ENCODE data around the gene CD82. TPM values are rescaled to one million over a fixed set of nuclear protein-coding genes. Genes with fewer than 3 reads are reported as not detected.

Gene CD82
- total RNA-seq, 6 experiments from 2014 or later: 18.9 to 69.4 (median 48.6) TPM

DNA sequence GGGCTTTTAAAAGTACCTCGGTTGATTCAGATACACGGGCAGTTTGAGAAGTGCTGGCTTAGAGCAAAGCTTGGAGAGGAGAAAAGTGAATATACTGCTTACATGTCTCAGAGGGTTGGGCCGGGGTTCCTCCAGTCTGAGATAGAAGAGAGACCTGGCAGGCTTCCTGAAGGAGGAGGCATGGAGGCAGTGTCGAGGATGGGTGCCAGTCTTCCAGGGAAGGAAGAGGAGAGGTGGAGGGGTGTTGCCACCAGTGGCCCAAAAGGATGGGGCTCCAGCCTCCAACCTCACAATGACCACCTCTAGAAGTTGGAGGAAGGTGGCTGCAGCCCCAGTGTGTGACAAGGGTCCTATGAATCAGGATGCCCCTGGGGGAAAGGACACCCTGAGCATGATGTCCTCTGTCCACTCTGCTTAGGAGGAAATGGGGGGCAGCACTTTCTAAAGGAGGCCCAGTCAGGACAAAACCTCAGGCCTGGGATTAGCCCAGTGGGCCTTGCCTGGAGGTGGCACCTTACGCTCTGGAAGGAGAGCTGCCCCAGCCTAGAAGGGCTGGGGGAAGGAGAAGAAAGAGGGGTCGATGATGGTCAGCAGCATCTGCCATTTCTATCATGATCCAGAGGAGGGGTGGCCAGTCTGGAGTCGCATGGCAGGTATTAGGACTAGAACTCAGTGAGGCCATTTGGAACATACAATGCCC lies 65.2 kb downstream of the CD82 start:
- Histone ChIP-seq H3K4me1 (peaks cover 0 to 9% (median 0%) of the 10 kb centered on the region in 4 donors), H3K36me3 (no peaks in the 10 kb centered on the region), H3K9me3 (no peaks in the 10 kb centered on the region), H3K27ac (no peak overlapping the region), H3K4me3 (no peak overlapping the region), H3K27me3 (no peaks in the 10 kb centered on the region)
- DNase-seq: peak in 2 of 3 donors; percentile 33 to 34
- no peak for ATAC-seq
- TF ChIP-seq, protein P1, sequence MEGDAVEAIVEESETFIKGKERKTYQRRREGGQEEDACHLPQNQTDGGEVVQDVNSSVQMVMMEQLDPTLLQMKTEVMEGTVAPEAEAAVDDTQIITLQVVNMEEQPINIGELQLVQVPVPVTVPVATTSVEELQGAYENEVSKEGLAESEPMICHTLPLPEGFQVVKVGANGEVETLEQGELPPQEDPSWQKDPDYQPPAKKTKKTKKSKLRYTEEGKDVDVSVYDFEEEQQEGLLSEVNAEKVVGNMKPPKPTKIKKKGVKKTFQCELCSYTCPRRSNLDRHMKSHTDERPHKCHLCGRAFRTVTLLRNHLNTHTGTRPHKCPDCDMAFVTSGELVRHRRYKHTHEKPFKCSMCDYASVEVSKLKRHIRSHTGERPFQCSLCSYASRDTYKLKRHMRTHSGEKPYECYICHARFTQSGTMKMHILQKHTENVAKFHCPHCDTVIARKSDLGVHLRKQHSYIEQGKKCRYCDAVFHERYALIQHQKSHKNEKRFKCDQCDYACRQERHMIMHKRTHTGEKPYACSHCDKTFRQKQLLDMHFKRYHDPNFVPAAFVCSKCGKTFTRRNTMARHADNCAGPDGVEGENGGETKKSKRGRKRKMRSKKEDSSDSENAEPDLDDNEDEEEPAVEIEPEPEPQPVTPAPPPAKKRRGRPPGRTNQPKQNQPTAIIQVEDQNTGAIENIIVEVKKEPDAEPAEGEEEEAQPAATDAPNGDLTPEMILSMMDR (IDR thresholded peaks at IDR 0.05): no peak
- no peak for TF ChIP-seq POLR2A (IDR thresholded peaks at IDR 0.05)
- intact Hi-C loops (cut with DNase I): no loop called here
- 86% methylated on average over 2 of the region's 7 CpGs for WGBS (ENCODE audit: insufficient coverage, low coverage, low lambda C conversion rate, missing lambda C conversion rate)

DNA sequence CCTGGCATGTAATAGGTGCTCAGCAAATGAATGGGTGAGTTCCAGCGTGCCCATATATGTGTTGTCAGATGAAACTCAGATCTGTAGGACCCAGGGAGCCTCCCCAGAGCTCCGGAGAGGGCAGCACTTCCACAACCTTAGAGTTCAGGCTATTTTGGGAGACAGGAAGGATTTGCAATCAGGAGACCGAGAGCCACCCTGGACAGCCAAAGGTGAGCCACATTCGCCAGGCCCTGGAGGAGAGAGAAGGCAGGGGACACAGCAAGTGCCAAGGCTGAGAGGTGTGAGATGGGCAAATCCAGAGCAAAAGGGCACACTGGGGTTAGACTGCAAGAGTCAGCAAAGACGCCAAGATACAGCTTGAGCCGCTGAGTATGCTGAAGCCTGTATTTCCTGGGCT lies 66.4 kb downstream of the CD82 start:
- Histone ChIP-seq H3K9me3 (no peaks in the 10 kb centered on the region), H3K27ac (no peak overlapping the region), H3K4me3 (no peak overlapping the region), H3K27me3 (no peaks in the 10 kb centered on the region), H3K36me3 (no peaks in the 10 kb centered on the region), H3K4me1 (peaks cover 0 to 9% (median 0%) of the 10 kb centered on the region in 4 donors)
- WGBS (ENCODE audit: insufficient coverage, low coverage, low lambda C conversion rate, missing lambda C conversion rate): 61% methylated on average over 3 of the region's 6 CpGs
- DNase-seq: peak in 1 of 3 donors; percentile 34
- intact Hi-C loops (cut with DNase I): no loop called here
- ATAC-seq: no peak
- no peak for TF ChIP-seq POLR2A (IDR thresholded peaks at IDR 0.05)
- TF ChIP-seq, protein P1 (IDR thresholded peaks at IDR 0.05): no peak

DNA sequence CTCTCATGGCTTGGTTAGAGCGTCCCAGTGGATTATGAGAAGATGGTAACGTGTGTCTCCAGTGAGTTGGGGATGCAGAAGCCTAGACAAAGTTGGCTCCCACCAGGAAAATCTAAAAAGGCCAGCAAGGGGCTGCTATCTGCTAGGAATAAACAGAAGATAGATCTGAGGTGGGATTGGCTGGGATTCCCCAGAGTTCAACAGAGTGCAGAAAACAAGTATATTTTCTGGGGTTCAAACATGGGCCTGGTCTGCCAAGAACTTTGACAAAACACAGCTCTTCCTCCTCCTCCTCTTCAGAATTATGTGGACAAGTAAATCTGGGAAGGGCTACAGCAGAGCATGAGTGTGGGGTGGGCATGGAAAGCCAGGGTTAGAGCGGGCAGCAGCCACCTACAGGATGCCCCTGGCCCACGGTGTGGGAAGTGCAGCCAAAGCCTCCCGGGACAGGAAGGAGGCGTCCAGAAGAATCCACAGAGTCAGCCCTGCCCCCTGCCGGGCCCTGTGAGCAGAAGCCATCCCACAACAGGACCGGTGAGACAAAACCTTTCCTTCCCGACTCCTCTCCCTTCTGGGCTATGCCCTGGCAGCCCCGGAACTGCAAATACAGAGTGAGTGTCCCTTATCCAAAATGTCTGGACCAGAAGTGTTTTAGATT lies 67.1 kb downstream of the CD82 start:
- Histone ChIP-seq H3K27ac (no peak overlapping the region), H3K4me1 (peaks cover 0 to 8% (median 0%) of the 10 kb centered on the region in 4 donors), H3K9me3 (no peaks in the 10 kb centered on the region), H3K36me3 (no peaks in the 10 kb centered on the region), H3K4me3 (no peak overlapping the region), H3K27me3 (no peaks in the 10 kb centered on the region)
- TF ChIP-seq POLR2A (IDR thresholded peaks at IDR 0.05): no peak
- TF ChIP-seq, protein P1 (IDR thresholded peaks at IDR 0.05): peak in 3 of 4 donors; percentile 33 to 40 (median 36)
- 57% methylated on average over 5 of the region's 10 CpGs for WGBS (ENCODE audit: insufficient coverage, low coverage, low lambda C conversion rate, missing lambda C conversion rate)
- intact Hi-C loops (cut with DNase I): no loop called here
- peak; percentile 54 to 66 (median 60) for DNase-seq
- peak; percentile 50 to 62 (median 57) for ATAC-seq

DNA sequence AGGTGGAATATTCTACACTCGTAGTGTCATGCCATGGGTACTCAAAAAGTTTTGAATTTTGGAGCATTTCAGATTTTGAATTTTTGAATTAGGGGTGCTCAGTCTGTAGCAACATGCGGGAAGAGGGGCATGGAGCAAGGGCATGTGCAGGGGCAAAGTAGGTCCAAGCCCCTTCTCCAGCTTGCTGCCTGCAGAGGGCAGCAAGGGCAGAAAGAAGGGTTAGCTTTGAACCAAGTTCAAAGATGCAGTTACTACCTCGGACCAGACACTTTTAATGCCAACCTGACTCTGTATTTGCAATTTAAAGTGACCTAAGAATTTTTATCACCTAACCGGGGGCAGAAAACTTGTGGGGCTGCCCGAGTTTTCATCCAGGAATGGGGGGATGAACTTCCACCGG lies 68.2 kb downstream of the CD82 start:
- no peaks in the 10 kb centered on the region for H3K36me3 ChIP-seq
- no peaks in the 10 kb centered on the region for H3K9me3 ChIP-seq
- H3K4me3 ChIP-seq: no peak overlapping the region
- ATAC-seq (no peak), DNase-seq (no peak)
- 40% methylated on average over 6 of the region's 6 CpGs for WGBS (ENCODE audit: insufficient coverage, low coverage, low lambda C conversion rate, missing lambda C conversion rate)
- no peak for TF ChIP-seq POLR2A (IDR thresholded peaks at IDR 0.05)
- TF ChIP-seq, protein P1 (IDR thresholded peaks at IDR 0.05): no peak
- no peak overlapping the region for H3K27ac ChIP-seq
- intact Hi-C loops (cut with DNase I): no loop called here
- no peaks in the 10 kb centered on the region for H3K27me3 ChIP-seq
- H3K4me1 ChIP-seq: no peaks in the 10 kb centered on the region

Data from right lobe of liver (tissue), 6 donors.